MM.1S (cell line): ENCODE measurements around the gene RNF222.

Source experiments
- CTCF ChIP-seq: fragments of 300-600 bp; sonication (generic); IDR thresholded peaks from 2 replicates; pipeline ENCODE4 v1.5.1; 2016; ENCODE audit warnings: antibody characterized with exemption, low read length, mixed read lengths
- EZH2 ChIP-seq: fragments of 300-600 bp; sonication (generic); optimal IDR thresholded peaks from 2 replicates; pipeline ENCODE3; 2017; ENCODE audit warnings: low read depth, mild to moderate bottlenecking, antibody characterized with exemption, low read length, mixed read lengths

- TF ChIP-seq CTCF (no peak), EZH2 (no peak)
Measured at GRCh38 chr17:8412089-8412488, 14.5 kb upstream of the RNF222 start.
